GM18873 (cell line): ENCODE measurements around the gene THSD4.

Experiments used
- ATAC-seq: cut with Tn5 transposase; IDR thresholded peaks from one replicate; pipeline ENCODE4 v1.9.1; 2021; ENCODE audit warnings: mild to moderate bottlenecking, moderate library complexity, moderate number of reproducible peaks; ENCODE audit not compliant: unreplicated experiment, low FRiP score

Gene THSD4

GRCh38 chr15:71747128-71748083 lies 632.1 kb downstream of the THSD4 start:
- ATAC-seq, result no peak

- no peak for ATAC-seq
Observed at GRCh38 chr15:71748293-71748718, 633.0 kb downstream of the THSD4 start.

GRCh38 chr15:71749500-71749899 lies 634.2 kb downstream of the THSD4 start:
- no peak for ATAC-seq

GRCh38 chr15:71752128-71752527 lies 636.9 kb downstream of the THSD4 start:
- no peak for ATAC-seq

GRCh38 chr15:71752604-71753289 lies 637.5 kb downstream of the THSD4 start:
- ATAC-seq, result no peak

- no peak for ATAC-seq
Observed at GRCh38 chr15:71753346-71753745, 638.1 kb downstream of the THSD4 start.

- no peak for ATAC-seq
Observed at GRCh38 chr15:71754660-71755059, 639.4 kb downstream of the THSD4 start.

GRCh38 chr15:71755092-71755970 lies 640.1 kb downstream of the THSD4 start:
- no peak for ATAC-seq

GRCh38 chr15:71756599-71757352 lies 641.5 kb downstream of the THSD4 start:
- ATAC-seq, result no peak

- ATAC-seq, result no peak
Observed at GRCh38 chr15:71757741-71758530, 642.7 kb downstream of the THSD4 start.

- ATAC-seq, result no peak
Observed at GRCh38 chr15:71758711-71759110, 643.4 kb downstream of the THSD4 start.

- ATAC-seq, result no peak
Observed at GRCh38 chr15:71760852-71761251, 645.6 kb downstream of the THSD4 start.

GRCh38 chr15:71761649-71762048 lies 646.4 kb downstream of the THSD4 start:
- ATAC-seq, result no peak

GRCh38 chr15:71768184-71768583 lies 652.9 kb downstream of the THSD4 start:
- ATAC-seq, result no peak

GRCh38 chr15:71773206-71773859 lies 658.1 kb downstream of the THSD4 start:
- no peak for ATAC-seq

- ATAC-seq, result no peak
Observed at GRCh38 chr15:71775856-71776255, 660.6 kb downstream of the THSD4 start.

- ATAC-seq, result no peak
Observed at GRCh38 chr15:71776304-71776703, 661.0 kb downstream of the THSD4 start.

- no peak for ATAC-seq
Observed at GRCh38 chr15:71777216-71777943, 662.1 kb downstream of the THSD4 start.
